AG10803 (cell line): ENCODE results near the gene COL19A1.

Experiments used
- DNase-seq: peaks from one replicate; pipeline ENCODE4 v3.0.0; 2010; ENCODE audit warnings: low read depth
- H3K4me3 ChIP-seq: 2 replicates; pipeline ENCODE4 v1.5.1; 2011; ENCODE audit warnings: mild to moderate bottlenecking, low read length, control low read depth
- CTCF ChIP-seq: conservative IDR thresholded peaks from 2 replicates; pipeline ENCODE4 v1.5.1; 2011; ENCODE audit warnings: mild to moderate bottlenecking, low read length, control low read depth, inconsistent platforms

Gene COL19A1

GRCh38 chr6:69973763-69974162, 107.4 kb downstream of the COL19A1 start:
- no peak for DNase-seq
- no peak for TF ChIP-seq CTCF
- no peak overlapping the region for H3K4me3 ChIP-seq

- TF ChIP-seq CTCF, result no peak
- no peak for DNase-seq
- H3K4me3 ChIP-seq, result no peak overlapping the region
Observed at GRCh38 chr6:69974193-69974592, 107.8 kb downstream of the COL19A1 start.

DNA sequence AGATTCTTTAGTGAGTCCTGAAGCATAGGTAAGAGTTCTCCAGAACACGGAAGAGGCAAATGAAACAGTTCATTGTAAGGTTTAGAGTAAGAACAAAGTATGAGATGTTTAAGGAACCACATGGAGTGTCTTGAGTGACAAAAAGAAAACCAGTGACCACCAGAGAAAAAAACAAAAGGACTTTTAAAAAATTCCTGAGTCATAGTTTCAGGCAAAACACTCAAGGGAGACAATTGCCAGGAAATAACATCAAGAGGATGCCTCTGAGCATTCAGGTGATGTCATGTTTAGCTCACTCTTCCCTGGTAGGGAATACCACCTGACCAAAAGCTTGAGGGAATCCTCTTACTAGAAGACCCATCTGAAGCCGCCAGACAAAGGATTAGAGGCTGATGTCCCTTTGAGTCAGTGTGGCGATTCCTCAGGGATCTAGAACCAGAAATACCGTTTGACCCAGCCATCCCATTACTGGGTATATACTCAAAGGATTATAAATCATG, 110.3 kb downstream of the COL19A1 start:
- no peak for DNase-seq
- H3K4me3 ChIP-seq, result no peak overlapping the region
- no peak for TF ChIP-seq CTCF

GRCh38 chr6:69980624-69981023, 114.3 kb downstream of the COL19A1 start:
- DNase-seq, result no peak
- H3K4me3 ChIP-seq, result no peak overlapping the region
- TF ChIP-seq CTCF, result no peak

DNA sequence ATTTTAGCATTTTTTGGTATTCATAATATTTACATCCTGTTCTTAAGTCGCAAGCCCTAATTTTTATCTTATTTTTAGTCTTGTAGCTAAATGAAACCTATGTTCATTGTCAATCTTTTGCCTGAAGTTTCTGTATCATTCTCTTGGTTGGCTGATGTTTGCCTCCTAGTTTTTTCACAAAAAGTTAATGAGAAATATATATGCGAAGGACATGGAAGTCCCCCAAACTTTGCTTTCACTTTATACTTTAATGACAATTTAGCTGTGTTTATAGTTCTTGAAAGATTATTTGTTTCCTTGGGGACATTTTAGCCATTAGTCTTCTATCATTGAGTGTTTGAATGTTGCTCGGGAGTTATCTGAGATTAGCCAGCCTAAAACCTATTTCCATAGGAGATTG, 118.2 kb downstream of the COL19A1 start:
- no peak overlapping the region for H3K4me3 ChIP-seq
- no peak for TF ChIP-seq CTCF
- DNase-seq, result no peak

GRCh38 chr6:69985180-69985579, 118.8 kb downstream of the COL19A1 start:
- DNase-seq, result no peak
- H3K4me3 ChIP-seq, result no peak overlapping the region
- TF ChIP-seq CTCF, result no peak

- H3K4me3 ChIP-seq, result no peak overlapping the region
- no peak for TF ChIP-seq CTCF
- DNase-seq, result no peak
Observed at GRCh38 chr6:69987550-69987949, 121.2 kb downstream of the COL19A1 start.
